T-helper 9 cell (primary cell): ENCODE data around the gene S100A1.

Experiments used
- DNase-seq: peaks from one replicate; pipeline ENCODE4 v3.0.0-alpha.2; 2020

Gene S100A1

GRCh38 chr1:153610811-153611301, 17.4 kb upstream of the S100A1 start:
- DNase-seq, result no peak

DNA sequence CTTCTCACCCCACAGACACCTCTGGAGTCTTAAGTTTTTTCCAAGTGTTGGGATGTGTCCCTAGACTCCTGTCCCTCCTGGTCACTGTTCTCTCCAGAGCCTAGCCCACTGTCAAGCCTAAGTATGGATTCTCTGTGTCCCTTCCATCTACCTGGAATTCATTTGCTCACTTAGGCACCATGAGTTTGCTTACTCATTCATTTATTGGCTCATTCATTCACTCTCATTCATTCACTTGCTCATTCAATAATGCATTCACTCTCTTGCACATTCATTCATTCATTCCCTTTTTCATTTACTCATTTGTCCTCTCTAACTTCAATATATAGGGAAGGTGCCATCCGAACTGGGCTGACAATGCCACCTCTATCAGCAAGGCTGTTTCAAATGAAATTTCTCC, 16.9 kb upstream of the S100A1 start:
- DNase-seq, result no peak

DNA sequence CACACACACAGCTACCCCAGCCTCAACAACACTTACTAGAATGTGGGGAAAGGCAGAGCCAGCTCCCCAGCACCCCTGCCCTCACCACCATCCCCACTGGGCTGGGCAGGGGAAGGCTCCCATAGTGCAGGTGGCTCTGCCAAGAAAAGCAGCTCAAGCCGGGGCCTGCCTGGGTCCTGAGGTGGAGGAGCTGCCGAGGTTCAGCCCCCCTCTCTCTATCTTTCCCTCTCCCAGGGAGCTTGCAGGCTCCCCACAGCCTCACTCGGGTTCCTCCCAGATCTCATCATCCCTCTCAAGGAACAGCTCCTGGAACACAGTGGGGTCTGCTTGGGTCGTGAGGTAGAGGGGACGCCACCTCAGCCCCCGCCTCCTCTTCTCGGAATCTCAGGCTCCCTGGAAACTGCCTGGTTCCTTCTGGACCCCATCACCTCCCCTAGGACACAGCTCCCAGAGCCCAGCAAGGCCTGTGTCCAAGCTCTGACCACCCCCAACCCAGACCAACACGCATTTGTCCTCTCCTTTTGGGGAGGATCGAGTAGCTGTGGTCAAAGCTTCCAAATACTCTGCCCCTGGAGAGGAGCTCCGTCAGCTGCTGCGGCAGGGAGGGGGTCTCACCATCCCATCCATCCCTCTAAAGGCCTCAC, 16.0 kb upstream of the S100A1 start:
- DNase-seq, result no peak

- DNase-seq, result no peak
These were observed 15.4 kb upstream of the S100A1 start, which contains the start of gene S100A16 for GRCh38 chr1:153612755-153613331. Gene S100A16 (minus strand): TSS chr1:153613137. CDS start chr1:153608151, 4,986 bp downstream.

- no peak for DNase-seq
These were observed 14.8 kb upstream of the S100A1 start for GRCh38 chr1:153613406-153613805.

DNA sequence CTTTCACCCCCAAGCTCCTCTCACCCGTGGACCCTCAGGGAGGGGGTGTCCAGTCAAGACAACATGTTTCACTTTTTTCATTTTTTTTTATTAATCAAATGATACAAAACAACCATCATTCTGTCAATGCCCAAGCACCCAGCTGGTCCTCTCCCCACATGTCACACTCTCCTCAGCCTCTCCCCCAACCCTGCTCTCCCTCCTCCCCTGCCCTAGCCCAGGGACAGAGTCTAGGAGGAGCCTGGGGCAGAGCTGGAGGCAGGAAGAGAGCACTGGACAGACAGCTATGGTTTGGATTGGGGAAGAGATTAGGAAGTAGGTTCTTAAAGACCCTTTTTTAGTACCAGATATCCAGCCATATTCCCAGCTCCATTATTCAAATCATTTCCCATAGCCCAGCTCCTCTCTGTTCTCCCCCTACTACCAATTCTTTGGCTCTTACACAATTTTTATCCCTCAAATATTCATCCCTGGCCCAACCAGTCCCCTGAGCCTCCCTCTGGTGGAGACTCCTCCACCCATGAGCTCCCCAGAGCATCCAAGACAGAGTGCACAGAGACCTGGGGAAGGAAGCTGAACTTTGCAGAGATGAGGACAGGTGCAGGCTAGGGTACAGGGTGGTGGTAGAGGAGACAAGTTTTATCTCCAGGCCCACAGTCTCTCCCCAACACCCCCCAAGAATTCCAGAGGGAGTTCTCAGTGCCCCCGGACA, 13.9 kb upstream of the S100A1 start:
- no peak for DNase-seq

- no peak for DNase-seq
These were observed 13.3 kb upstream of the S100A1 start for GRCh38 chr1:153614906-153615305.

GRCh38 chr1:153615406-153615805, 12.8 kb upstream of the S100A1 start:
- DNase-seq, result no peak

DNA sequence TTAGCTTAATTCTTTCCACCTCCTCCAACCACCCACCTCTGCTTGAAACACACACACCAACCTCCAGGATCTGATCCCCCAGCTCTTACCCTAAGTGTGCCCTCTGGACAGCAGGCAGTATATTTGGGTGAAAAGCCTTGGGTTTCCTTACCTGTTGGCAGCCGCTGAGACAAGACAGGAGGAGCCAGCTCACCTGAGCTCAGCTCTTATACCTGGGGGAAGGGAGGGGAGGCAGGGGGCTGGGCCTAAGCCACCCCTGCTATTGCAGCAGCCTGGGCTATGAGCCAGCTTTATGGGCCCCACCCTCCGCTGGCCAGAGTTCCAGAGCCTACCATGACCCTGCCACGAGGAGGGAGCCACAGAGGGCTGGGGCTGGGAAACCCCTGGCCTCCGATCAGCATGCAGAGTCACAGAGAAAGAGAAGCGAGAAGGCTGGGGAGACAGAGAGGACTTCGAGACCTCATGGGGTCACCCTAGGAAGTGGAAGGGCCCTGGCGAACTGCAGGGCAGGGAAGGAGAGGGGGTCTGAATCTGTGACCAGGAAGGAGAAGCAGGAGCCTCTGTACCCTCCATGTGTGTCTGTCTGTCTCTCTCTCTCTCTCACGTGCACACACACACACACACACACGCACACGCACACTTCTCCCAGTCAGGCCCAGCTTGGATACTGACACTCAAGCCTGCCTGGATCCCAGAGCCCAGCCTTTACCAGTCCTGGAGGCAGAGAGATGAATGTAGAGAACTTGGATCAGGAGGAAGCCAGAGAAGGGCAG, 11.9 kb upstream of the S100A1 start, which contains the start of gene S100A14:
S100A14 (minus strand) TSS at position 182 of the 773 bp plus-strand sequence. CDS start 467 bp downstream, outside the sequence.
- DNase-seq, result no peak

DNA sequence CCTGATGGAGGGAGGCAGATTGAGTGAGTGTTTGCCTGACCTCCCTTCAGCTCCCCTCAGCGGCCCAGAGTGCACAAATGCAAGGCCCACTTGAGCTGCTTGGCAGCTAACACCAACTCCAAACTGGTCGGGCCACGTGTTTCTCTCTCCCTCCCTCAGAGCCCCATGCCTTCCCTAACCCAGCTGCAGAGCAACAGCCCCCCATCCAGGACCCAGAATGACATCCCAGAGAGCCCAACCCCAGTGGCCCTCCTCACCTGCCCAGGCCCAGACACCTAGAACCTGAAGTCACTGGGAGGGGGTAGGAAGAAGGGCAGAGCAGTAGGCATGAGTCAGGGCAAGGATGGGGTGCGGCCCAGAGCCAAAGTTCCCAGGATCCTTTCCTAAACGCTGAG, 11.3 kb upstream of the S100A1 start:
- no peak for DNase-seq

DNA sequence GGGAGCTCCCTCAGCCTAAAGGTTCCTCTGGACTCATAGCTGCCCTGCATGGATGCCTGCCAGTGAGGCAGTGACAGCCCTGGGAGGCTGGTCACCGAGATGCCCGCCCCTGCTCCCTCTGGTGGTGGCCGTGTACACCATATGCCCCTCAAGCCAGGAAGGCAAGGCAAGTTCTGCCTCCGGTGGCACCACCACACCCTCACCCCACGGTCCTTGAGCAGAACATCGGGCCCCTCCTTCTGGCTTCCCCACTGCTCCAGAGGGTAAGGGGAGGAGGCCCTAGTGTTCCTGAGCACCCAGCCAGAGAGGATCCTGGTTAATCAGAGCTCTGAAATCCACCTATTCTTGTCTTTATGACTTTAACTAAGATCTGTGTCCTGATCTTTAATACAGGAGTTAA, 10.6 kb upstream of the S100A1 start:
- DNase-seq, result peak; percentile 45

GRCh38 chr1:153619171-153619570, 9.1 kb upstream of the S100A1 start:
- DNase-seq, result no peak

- DNase-seq, result no peak
These were observed 5.1 kb upstream of the S100A1 start for GRCh38 chr1:153623101-153623500.

DNA sequence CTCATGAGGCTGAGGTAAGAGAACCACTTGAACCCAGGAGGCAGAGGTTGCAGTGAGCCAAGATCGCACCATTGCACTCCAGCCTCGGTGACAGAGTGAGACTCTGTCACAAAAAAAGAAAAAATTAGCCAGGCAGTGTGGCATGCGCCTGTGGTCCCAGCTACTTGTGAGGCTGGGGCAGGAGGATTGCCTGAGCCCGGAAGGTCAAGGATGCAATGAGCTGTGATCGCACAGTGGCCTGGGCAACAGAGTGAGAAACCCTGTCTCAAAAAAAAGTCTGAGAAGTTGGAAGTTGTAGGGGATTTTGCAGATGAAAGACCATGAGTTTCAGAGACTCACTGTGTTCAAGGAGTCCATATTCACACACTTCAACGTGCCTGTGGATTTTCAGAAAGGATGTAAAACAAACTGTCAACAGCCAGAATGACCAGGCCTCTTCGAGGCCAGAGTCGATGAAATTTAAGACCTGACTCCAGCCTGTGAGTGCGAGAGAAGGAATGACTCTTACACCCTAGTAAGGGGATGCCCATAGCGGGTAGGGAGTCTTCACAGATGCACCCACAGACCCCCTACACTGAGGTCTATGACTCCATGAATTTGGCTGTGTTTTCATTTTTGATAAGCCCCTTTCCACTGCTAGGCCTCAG, 3.1 kb upstream of the S100A1 start:
- no peak for DNase-seq

GRCh38 chr1:153626477-153626903, 1.7 kb upstream of the S100A1 start:
- no peak for DNase-seq

DNA sequence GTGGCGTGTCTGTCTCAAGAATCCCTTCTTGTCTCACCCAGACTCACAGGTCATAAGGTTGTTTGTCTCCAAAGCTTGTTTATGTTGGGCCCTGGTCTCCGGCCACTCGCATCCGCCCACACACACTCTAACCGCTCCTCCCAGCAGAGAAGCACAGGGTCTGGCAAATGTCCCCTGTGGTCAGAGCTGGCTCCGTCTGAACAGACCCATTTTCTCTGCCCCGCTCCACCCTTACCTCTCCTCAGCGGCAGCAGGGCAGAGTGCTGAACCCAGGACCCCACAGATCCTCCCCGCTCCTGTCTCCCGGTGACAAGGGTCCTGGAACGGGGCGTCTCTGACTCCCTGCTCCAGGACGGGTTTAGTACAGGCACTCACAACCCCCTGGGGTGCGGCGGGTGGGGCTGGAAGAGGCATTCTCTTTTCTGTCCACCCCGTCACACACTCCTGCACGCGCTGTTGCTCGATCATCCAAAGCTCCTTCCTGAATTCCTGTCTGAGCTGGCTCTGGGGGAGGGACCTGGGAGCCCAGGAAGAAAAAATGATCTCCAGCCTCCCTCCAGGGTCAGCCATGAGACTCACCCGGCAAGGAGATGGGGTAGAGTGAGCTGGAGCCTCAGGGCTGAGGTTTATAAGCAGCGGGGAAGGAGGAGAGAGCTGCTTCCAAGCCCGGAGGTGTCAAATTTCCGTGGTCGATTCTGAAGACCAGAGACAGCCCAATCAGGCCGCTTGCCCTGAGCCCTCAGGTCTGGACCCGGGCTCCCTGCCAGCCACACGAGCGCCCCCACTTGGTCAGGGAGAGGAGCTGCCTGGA, 1.1 kb upstream of the S100A1 start, which contains the start of gene S100A13:
S100A13 (minus strand) TSS at position 602 of the 811 bp plus-strand sequence. CDS start 1,033 bp downstream, outside the sequence.
- no peak for DNase-seq

- DNase-seq, result no peak
These were observed 556 bp downstream of the S100A1 start for GRCh38 chr1:153628638-153629342.

GRCh38 chr1:153629343-153629665, 1.1 kb downstream of the S100A1 start:
- DNase-seq, result no peak

DNA sequence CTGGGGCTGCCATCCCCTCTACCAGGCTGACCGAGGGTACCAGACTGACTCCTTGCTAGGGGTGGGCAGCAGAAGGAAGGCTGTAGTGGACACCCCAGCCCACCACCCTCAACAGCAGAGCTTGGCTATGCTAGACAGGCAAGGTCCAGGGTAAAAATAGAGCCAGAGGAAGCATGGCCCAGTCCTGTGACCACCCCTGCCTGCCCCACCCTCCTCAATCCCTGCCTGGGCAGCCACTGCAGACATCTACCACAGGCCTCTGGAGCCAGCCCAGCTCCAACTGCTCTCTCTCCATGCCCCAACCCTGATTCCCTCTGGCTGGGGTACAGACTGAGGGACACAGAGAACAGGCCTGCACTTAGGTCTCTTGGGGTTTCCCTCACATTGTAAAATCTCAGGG, 1.7 kb downstream of the S100A1 start:
- no peak for DNase-seq

GRCh38 chr1:153630384-153630783, 2.1 kb downstream of the S100A1 start:
- no peak for DNase-seq
